Activated CD4-positive, CD25-positive, alpha-beta regulatory T cell treated with anti-CD3 and anti-CD28 coated beads, Interleukin-2, amount 50 U/mL, for 16 hours (primary cell): ENCODE data around the gene TECPR1.

ENCODE experiments used
- DNase-seq: peaks from one replicate; pipeline ENCODE4 v3.0.0-alpha.2; 2020; ENCODE audit warnings: low read depth, low spot score

TECPR1 gene

DNA sequence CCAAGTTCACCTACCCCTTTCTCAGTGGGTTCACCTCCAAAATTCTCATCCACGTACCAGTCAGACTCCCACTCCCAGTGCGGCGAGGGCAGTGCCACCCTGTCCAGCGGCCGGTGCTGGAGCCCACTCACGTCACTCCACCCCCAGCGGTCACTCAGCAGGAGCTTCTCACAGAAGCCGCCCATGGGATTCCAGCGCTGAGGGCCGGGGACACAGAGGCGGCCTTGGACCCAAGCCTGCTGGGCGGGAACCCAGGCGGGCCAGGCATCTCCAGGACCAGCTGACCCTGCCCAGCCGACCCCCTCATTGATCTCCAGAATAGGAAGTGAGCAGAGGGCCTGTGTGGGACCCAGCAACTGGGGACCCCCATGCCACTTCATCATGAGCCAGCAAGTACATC lies 7.2 kb downstream of the TECPR1 start:
- DNase-seq = no peak

DNA sequence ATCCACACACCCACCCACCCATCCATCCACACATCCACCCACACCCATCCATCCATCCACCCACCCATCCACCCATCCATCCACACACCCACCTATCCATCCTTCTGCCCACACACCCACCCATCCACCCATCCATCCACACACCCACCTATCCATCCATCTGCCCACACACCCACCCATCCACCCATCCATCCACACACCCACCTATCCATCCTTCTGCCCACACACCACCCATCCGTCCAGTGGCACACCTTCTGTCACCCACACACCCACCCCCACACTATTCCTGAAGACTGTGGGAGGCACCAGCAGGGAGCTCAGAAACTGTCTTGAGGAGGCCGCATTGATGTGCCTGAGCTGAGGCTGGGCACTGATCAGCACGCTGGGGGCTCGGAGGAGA lies 9.1 kb downstream of the TECPR1 start:
- no peak for DNase-seq

DNA sequence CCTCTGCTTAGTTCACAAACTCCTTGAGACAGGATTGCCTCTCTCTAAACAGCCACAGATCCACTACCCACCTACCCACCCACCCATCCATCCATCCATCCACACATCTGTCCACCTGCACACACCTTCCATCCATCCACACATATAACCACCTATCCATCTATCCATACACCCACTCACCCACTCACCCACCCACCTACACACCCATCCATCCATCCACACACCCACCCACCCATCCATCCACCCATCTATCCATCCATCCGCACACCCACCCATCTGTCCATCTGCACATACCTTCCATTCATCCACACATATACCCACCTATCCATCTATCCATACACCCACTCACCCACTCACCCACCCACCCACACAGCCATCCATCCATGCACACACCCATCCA lies 9.7 kb downstream of the TECPR1 start:
- DNase-seq = no peak

DNA sequence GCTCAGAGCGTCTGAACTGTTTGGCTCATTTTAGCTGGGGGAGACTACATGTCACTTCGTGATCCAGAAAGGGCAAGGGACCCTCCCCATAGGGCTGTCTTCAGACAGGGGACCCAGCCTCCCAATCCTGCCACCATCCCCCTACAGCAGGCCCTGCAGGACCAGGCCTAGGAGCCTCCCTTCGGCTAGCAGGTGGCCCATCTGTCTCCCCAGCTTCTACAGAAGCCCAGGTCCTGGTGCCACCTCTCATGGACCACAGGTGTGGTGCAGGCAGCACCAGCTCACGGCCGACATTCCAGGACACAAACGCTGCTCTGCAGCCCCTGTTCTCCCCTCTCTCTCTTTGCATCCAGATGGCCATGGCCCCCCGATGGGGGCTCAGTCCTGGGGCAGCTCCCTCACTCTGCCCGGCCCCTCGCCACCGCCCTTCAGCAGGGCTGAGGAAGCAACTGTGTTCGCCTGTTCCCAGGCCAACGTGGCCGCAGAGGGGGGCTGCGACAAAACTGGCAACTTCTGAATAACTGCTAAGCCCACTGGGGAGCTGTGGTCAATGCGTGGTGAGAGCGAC lies 10.3 kb downstream of the TECPR1 start:
- no peak for DNase-seq

DNA sequence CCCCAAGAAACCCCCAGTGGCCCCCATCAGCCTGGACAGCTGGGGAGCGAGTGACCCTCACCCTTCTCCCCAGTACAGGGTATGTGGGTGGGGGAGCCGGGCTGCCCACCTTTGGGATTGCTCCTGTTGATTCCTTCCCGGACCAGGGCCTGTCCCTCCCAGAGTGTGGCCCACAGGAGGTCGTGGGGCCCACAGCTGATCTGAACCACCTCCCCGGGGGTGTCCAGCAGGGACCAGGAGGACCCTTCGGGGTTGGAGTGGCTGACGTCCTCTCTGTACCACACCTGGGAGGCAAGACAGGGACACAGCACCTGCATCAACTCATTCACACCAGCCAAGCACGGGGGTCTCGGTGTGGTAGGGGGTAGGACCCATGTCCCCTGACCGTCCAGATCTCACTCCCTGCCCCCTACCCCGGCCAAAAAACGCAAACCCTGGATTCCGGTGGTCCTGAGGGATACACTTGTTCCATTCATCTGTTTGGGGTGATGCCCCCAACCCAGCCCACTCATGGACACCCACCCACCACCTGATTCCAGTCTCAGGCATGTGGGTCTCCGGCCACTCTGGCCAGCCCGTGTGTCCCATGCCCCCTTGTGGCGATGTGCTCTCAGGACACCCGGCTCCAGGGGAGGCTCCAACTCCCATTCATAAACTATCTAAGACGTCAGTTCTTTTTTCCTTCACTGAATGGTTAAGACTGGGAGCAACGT lies 10.9 kb downstream of the TECPR1 start:
- no peak for DNase-seq

DNA sequence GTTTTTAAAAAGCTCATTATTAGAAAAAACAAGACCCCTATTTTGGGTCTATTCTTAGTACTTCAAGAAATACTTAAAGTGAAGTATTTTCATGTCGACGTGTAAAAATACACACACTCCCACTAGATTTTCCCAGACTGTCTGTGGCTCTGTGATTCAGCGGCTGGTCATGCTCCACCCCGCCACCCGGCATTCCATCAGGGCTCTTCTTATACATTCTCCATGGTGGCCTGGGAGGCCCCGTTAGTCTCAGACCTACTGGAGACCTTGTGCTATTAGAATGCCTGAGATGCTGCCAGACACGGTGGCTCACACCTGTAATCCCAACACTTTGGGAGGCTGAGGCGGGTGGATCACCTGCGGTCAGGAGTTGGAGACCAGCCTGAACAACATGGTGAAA lies 13.1 kb downstream of the TECPR1 start:
- DNase-seq = no peak

DNA sequence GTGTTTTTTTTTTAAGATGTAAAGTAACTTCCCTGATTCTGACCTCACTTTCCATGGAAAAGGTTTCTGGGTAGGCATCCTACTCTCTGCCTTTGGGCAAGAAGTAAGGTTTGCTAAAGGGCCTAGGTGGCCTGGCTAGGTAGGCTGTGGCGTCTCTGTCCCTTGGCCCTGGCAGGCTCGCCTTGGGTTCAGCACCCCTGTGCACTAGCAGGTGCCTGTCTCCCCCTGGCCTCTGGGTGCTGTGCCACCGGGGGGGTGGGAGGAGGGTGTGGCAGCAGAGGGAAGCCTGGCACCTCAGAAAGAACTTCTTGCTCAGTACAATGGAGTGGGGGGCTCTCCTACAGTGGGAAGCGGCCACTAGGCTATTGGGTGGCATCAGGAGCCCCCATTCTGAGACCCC lies 14.0 kb downstream of the TECPR1 start:
- DNase-seq = no peak

DNA sequence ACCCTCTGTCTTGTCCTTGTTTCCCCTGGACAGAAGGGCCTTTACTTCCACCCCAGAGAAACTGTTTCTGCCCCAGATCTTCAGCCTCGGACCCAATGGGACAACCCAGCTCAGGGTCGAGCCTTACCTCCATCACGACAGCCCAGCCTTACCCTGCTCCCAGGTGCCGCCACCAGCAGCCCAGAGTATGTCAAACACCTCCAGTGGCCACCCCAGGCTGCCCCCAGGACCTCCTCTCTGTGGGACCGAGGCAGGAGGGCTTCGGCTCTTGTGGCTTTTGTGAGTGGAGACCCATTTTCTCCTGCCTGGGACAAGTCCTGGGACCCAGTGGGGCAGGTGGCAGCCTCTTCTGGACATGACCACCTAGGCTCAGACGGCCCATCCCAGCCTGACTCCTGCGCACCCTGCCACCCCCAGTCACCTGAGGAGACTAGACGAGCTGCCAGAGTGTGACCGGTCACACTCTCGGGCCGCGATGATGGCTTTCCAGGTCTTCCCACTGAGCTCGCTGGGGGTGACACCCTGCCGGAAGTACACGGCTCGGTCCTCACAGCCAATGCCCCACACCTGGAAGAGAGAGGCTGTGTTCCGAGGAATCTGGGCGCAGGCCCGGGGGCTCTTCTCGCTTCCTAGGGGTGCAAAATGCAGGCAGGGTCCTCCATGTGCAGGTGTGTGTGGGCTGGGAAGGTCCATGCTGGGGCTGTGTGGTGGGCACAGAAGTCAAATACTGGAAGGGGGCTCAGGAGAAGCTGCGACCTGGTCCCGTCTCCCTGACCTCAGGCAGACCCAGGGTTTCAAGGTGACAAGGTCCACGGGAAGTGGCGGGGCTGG lies 15.5 kb downstream of the TECPR1 start:
- no peak for DNase-seq

DNA sequence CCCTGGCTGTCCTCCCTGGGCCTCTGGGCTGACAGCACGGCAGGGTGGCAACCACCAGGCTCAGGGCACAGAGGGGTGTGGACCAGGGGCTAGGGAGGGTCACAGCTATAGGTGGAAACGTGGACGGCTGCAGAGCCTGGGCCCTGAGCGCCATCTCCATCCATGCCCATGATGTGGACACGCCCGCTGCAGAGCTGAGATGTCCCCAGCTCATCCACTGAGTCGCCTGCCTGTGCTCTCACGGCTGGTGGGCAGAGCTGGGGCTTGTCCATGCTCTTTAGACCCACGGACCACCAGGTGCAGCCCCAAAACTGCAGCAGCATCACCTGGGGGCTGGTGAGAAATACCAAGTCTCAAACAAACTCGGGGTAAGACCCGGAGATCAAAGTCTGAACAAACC lies 16.1 kb downstream of the TECPR1 start:
- no peak for DNase-seq

DNA sequence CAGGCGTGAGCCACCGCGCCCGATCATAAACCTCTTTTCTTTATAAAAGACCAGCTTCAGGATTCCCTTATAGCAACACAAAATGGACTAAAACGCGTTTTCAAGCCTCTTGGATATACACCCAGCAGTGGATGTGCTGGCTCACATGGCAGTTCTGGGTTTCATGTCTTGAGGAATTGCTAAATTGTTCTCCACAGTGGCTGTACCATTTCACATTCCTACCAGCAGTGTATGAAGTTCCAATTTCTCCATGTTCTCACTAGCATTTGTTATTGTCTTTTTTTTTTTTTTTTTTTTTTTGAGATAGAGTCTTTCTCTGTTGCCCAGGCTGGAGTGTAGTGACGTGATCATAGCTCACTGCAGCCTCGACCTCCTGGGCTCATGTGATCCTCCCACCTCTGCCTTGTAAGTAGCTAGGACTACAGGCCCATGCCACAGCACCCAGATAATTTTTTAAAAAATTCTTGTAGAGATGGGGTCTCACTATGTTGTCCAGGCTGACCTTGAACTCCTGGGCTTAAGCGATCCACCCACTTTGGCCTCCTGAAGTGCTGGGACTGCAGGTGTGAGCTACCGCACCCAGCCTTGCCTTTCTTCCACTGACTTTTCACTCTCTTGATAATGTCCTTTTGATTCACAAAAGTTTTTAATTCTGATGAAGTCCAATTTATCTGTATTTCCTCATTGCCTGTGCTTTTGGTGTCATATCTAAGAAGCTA lies 17.4 kb downstream of the TECPR1 start:
- DNase-seq = no peak

DNA sequence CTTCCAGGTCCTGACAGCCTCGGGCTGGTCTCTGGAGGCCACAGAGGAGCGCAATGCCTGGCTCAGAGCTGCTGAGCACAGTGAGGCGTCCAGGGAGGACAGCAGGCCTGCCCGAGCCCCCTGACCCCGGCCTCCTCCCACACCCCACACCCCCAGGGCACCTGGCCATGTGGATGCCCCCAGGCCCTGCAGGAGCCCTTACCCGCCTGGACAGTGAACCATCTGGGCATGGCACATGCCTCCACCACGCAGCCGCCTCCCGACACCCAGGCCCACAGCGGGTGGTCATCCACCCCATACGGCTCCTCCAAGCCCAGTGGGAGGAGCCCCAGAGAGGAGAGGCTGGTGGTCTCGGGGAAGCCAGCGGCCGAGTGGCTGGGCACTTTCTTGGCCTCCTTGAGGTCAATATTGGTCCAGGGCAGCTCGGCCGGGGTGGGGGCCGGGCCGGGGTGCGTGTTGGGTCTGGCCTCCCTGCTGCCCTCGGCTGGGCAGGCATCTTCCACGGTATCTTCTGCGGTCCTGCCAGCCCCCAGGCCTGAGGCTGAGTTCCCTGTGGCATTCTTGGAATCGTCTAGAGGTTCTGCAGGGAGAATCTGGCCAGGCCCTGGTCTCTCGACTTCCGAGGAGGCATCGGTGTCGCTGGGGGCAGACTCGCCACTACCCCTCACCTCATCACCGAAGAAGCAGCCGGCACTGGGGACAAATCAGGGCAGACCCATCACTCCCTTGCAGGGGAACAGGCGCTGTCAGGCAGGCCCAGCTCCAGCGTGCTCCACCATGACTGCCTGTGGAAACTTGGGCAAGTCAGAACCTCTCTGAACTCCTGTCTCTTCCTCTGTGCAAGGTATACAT lies 18.6 kb downstream of the TECPR1 start:
- no peak for DNase-seq

DNA sequence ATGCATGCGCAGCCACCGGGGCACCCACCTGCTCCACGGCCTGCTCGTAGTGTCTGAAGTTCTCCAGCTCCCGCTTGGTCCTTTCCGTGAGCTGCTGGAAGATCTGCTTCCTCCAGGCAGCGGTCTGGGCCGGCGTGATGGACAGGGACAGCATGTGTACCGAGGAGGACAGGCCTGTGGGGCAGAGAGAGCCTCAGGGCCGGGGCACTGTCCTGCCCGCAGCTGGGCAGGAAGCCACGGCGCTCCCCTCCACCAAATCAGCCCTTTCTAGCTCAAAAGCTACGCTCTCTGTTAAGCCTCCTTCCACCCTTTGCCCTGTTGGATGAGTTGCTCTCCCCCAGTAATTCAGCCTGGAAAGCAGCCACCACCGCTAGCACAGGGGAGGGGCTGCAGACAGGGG lies 19.2 kb downstream of the TECPR1 start:
- DNase-seq = no peak

DNA sequence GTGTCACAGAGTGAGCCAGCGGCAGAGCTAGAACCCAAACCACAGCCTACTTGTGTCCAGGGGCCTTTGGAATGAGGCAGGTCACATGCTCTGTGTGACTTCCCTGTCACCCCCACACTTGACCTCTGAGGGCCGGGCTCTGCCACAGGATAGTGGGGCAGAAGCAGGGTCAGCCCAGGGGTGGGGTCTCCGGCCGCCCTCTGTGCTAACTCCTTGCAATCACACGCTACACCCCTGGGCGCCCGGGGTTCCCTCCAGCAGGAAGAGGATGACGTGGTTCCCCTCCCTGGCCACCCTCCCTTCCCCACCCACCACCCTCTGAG lies 19.8 kb downstream of the TECPR1 start:
- DNase-seq = no peak

DNA sequence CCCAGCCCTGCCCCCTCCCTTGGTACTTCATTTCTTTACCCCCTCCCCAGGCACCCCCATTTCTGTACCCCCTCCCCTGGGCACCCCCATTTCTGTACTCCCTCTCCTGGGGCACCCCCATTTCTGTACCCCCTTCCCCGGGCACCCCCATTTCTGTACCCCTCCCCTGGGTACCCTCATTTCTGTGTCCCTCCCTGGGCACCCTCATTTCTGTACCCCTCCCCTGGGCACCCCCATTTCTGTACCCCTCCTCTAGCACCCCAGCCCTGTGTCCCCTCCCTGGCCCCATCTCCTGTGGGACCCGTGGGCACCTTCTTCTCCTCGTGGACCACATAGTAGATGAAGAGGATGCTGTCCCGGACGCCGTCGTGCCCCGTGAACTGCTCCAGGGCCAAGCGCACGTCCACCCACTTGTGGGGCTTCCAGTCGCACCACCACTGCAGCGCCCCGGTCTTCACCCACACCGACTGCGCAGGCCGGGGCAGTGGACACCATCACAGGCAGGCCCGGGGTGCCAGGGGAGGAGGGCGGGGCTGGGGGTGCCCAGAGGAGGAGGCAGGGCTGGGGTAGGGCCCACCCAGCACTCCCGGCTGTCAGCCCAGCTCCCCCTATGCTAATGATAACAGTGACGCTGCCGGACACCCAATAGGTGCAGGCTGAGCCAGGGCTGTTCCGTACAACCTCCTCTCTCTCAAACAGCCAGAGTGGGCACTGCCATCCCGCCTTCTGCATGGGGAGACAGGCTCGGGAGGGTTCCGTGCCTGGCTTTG lies 20.4 kb downstream of the TECPR1 start:
- DNase-seq = no peak

DNA sequence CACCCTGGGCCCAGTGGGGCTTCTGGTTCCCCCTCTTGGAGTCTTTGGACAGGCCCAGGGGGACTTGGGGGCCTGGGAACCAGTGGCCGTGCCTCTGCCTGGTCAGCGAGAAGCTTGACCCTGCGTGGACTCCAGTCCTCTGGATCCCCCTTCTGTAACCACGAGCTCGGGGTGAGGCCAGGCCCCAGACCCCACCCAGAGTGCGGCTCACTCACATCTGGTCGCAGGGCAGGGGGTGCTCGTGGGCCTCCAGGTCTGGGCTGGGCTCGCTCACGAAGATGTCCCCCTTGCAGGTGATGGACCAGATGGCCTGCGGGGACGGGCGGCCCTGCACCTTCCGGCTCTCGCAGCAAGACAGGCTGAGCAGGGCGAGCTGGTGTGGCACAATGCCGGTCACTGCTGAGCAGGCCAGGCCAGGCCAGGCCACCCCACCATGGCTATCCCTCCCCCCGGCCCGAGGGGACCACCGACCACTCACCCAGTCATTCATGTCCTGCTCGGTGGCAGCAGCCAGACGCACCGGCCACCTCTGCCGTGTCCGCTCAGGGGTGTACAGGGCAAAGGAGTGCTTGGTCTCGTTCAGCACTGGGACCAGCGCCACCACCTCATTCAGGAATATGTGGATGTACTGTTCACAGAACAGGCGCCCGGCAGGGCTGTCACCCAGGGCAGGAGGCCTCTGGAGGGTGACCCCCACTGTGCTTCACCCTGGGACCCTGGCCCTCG lies 21.1 kb downstream of the TECPR1 start:
- DNase-seq = no peak

DNA sequence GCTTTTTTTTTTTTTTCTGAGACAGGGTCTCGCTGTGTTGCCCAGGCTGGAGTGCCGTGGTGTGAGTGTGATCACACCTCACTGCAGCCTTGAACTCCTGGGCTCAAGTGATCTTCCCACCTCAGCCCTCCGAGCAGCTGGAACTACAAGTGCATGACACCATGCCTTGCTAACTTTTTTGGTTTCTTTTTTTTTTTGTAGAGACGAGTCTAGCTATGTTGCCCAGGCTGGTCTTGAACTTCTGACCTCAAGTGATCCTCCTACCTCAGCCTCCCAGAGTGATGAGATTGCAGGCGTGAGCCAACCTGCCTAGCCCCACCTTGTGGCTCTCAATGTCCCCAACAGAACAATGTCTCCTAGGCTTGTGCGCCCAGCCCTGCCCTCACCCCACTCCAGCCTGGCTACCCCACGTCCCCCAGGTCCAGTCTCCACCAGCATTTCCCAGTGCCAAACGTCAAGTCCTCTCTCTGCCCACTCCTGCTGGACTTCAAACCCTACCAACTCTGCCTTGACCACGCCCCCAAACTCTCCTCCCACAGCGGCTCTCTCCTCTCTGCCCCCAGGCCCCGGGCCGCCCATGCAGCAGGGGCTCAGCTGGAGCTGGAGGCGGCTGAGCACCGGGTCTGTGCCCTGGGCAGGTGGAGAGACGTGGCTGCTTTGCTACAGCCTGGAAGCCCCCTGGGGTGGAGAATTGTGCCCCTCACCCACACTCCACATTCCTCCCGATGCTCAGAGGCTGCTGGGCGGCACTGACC lies 21.9 kb downstream of the TECPR1 start:
- DNase-seq = no peak

DNA sequence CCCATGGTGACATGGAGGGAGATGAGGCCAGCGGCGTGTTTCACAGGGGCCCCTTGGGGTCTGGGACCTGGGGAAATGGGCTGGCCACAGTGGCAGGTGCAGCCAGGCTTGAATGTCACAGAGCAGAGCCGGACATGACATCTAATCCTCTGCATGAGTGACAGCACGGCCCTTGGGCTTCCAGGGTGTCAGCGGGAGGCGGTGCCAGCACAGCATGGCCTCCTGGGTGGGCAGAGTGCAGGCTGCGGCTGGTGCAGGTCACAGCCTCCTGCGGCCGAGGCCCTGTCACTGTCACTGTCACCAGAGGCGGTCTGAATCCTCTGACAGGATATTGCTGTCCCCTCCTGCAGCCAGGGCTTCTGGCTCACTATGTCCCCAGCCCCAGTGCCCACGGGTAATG lies 22.6 kb downstream of the TECPR1 start:
- DNase-seq = no peak

DNA sequence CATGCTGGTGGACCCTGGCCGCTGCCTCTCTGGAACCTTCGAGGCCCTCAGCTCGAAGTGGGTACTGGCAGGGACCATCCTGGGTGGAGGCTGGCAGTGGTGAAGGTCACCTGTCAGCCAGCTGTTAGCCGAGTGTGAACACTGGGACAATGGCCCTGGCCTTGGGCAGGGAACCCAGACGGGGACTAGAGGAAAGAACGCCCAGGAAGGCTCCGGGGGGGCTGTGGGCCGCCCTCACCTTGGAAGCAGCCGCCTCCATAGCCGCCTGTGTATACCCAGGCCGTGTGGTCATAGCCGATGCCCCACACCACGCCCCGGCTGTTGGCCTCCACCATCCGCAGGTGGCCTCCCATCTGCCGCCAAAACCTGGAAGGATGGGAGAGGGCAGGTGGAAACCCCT lies 23.2 kb downstream of the TECPR1 start:
- no peak for DNase-seq

DNA sequence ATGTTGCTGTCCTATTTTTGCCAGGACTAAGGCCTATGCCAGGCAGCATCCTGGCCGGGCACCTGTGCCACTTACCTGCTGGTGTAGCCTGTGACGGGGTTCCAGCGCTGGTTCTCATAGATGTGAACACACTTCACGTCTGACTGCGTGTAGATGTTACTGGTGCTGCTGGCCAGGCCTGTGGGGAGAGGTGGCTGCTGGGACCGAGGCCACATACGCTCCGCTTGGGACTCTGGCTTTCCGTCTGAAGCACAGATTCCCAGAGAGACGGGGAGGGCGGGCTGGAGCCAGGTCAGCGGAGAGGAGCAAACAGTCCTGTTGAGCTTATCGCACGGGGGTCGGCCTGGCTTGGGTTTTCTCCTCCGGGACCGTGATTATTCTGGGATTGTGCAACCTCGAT lies 24.1 kb downstream of the TECPR1 start:
- no peak for DNase-seq
